Transverse colon (tissue), 4 donors: ENCODE results near the gene PAX5.

Experiments used
- CTCF ChIP-seq, 5 experiments: fragments of 200-600 bp in 3 of 5; fragments of 450-650 bp in 2 of 5; sonication (generic) in 3 of 5; IDR thresholded peaks; 1 replicate in 2 of 5; 2 replicates in 3 of 5; pipeline ENCODE4 v1.5.1; 2016 to 2017; ENCODE audit warnings: antibody characterized with exemption in 5 of 5, inconsistent platforms in 3 of 5, mild to moderate bottlenecking in 2 of 5, moderate library complexity in 1 of 5
- EP300 ChIP-seq: sonication (generic); formaldehyde crosslinking; IDR thresholded peaks from one replicate; pipeline ENCODE4 v1.6.1; 2017; ENCODE audit warnings: antibody characterized with exemption, low read depth
- POLR2AphosphoS5 ChIP-seq, 3 donors: sonication (generic); formaldehyde crosslinking; IDR thresholded peaks; one replicate each; pipeline ENCODE4 v1.6.1; 2016; ENCODE audit warnings: antibody characterized with exemption in 3 of 3

GRCh38 chr9:37066139-37066725, 32.2 kb upstream of the PAX5 start:
- TF ChIP-seq CTCF (IDR thresholded peaks at IDR 0.05) (no peak), EP300 (no peak), POLR2AphosphoS5 (IDR thresholded peaks at IDR 0.05) (no peak)
